Nucleus accumbens (tissue), 56 donors: ENCODE data around the gene YES1.
A peak's percentile ranks its signal among the peaks of the same experiment; 100 is the strongest.

Experiments used
- DNase-seq, 56 donors: peaks; one replicate each; lab custom pipeline; 2025; lab: John Stamatoyannopoulos, UW

YES1 gene

DNA sequence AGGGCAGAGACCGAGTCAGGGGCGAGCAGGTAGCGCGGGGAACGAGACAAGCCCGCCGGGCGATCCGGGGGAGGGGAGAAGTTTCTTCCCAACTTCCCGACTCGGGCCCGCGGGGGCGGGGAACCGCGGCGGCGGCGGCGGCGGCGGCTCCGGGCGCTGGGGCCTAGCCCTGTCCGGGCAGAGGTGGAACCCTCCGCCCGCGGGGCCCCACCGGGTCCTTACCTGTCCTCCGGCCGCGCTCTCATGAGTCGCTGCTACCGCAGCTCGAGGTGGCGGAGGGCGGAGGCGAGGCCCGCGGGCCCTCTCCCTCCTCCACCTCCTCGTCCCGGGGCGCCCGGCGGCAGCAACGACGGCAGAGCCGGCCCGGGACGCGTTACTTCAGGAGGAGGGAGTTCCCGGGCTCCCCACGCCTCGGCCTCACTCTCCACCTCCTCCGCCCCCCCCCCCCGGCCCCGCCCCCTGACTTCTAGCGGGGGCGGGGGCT lies at the start of gene YES1:
Gene YES1, minus strand, starts transcription at position 351 of the 484 bp plus-strand sequence. CDS start 55,415 bp downstream, outside the sequence.
- peak in 16 of 56 donors; percentile 21 to 66 (median 58) for DNase-seq

DNA sequence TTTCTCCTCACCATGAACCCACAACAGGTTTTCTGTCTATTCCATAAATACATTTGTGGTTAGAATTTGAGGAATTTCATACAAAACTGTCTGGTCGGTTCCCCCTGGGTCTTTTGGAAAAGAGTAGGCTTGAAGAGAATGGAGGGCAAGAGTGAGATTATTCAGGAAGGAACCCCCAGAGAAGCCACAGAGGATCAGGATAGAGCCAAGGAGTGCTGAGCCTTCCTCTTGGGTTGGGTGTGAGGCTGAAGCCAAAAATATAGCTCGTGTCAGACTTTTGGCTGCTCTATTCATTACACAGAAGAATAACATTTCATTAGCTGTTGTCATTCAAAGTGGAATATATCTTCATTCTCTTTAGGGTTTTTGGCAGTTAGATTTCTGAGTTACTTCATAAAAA lies 45.9 kb upstream of the YES1 start:
- DNase-seq: no peak

GRCh38 chr18:853471-853870 lies 41.4 kb upstream of the YES1 start:
- DNase-seq: no peak

GRCh38 chr18:850960-851359 lies 38.9 kb upstream of the YES1 start:
- no peak for DNase-seq

DNA sequence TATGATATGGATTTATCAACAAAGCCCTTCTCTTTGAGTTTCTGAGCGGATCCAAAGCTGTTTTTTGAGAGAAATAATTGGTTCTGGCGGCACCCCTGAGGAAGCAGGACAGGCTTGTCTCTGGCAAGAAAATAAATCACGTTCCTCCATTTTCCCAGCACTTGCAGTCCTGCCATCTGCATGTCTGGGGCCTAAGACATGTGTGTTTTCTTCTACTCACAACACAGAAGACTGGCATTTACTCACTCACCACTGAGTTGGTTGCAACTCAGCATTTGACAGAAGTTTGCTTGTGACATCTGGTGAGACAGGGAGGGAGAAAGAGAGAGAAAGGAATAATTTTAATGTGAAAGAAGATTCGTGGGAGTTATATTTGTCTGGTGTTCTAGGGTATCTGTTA lies 37.0 kb upstream of the YES1 start:
- DNase-seq: no peak

DNA sequence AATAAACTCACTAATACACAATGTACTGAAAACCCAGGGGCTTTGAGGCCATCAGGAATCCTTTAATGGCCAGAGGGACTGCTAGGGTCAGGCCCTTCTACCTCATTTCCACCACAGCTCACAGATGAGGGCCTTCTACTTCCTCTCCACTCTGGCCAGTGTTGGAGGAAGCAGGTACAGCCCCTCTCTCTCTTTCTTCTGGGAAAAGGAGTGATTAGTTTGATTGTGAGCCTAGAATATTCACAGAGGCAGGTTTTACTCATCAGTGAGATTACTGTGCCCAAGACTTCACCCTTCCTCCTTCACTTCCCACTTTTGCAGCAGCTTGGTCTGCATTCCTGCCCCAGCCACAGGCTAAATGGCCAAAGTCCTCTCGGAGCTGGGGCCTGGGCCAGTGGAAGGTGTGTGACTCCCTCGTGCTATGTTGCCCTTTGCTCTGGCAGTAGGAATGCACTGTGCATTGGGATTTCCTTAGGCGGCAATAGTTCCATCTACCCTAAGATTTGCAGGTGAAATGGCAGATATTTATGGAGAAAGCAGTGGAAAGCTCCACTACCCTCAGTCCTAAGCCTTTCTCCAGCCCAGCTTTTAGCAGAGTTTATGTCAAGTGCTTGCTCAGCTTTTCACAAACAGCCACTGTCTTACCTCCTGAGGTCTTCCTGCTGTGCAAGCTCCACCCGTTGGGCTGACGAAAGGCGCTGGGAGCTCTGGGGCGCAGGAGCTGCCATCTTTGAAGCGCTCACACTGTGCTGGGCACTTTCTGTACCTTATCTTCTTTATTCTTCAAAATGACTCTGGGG lies 36.2 kb upstream of the YES1 start:
- DNase-seq: no peak

GRCh38 chr18:845152-845819 lies 33.2 kb upstream of the YES1 start:
- no peak for DNase-seq

DNA sequence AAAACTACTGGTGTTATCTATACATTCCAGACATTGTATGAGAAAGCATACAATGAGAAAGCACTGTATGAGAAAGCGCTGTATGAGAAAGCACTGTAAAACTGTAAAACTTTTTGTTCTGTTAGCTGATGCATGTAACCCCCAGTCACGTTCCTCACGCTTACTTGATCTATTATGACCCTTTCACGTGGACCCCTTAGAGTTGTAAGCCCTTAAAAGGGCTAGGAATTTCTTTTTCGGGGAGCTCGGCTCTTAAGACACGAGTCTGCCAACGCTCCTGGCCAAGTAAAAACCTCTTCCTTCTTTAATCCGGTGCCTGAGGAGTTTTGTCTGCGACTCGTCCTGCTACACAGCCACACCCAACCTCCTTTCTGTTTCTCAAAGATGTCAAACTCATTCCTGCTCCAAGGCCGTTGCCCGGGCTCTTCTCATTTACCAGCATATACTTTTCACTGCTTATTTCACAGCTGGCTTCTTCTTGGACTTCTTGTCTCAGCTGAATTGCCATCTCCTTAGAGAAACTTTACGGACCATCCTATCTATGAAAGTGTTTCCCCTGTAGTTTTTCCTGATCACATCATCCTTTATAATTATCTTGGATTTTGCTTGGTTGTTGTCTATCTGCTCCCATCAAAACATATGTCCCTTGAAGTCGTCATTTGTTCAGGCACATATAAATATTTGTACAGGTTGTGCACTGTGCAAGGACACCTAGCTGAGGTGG lies 29.8 kb upstream of the YES1 start:
- DNase-seq: no peak

GRCh38 chr18:840516-840915 lies 28.5 kb upstream of the YES1 start:
- DNase-seq: no peak

DNA sequence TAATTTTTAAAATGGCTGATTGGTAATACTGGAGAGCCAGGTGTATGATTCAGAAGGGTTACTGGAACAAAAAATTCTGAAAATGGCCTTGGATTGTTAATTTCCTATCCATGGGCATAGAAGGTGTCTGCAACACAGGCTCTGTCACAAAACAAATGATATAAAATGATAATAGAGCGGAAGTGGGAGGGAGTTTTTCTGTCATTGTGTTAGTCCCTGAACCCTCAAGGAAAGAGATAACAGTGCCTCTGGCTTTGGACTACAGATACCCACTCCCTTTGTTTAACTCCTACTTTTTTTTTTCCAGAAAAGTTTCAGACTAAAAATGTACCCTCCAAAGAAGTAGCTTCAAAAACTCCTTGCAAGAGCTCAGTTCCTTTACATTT lies 28.0 kb upstream of the YES1 start:
- no peak for DNase-seq

GRCh38 chr18:839224-840022 lies 27.4 kb upstream of the YES1 start:
- peak in 54 of 56 donors; percentile 4 to 93 (median 71) for DNase-seq

- no peak for DNase-seq
These were observed 25.9 kb upstream of the YES1 start for GRCh38 chr18:837922-838321.

- no peak for DNase-seq
These were observed 22.2 kb upstream of the YES1 start for GRCh38 chr18:834082-834720.

DNA sequence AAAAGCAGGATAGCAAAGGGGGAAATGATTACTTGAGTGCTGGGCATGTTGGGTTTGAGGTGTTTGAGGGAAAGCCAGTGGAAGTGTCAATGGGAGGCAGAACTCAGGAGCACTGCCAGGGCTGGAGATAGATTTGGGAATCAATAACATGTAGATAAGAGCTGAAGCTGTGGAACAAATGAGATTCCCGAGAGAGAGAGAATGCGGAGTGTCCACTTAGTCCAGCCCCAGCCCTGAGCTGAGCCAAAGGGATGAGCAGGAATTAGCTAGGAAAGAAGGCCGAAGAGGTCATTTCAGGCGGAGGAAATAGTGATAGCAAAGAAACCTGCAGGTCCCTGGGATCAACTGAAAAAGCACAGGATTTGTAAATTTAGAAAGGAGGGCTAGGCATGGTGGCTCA lies 21.2 kb upstream of the YES1 start:
- DNase-seq: no peak

GRCh38 chr18:832085-832681 lies 20.1 kb upstream of the YES1 start:
- DNase-seq: no peak

- DNase-seq: no peak
These were observed 18.4 kb upstream of the YES1 start for GRCh38 chr18:830315-830901.

- no peak for DNase-seq
These were observed 17.4 kb upstream of the YES1 start for GRCh38 chr18:829432-829831.

GRCh38 chr18:827093-827677 lies 15.1 kb upstream of the YES1 start:
- no peak for DNase-seq
